OCI-LY1 (cell line): ENCODE results near the gene APC2.
A peak's percentile ranks its signal among the peaks of the same experiment; 100 is the strongest.

Experiments used
- H2AFZ ChIP-seq: fragments of 200-600 bp; sonication (generic), shearing (Covaris generic); 2 replicates; pipeline ENCODE4 v1.6.0; 2014; ENCODE audit warnings: antibody characterized with exemption, mild to moderate bottlenecking, low read length
- H3F3A ChIP-seq: fragments of 200-600 bp; sonication (generic), shearing (Covaris generic); 2 replicates; pipeline ENCODE4 v1.6.0; 2014; ENCODE audit warnings: mild to moderate bottlenecking, antibody characterized with exemption, low read length, moderate library complexity; ENCODE audit not compliant: insufficient read depth
- H3K27ac ChIP-seq: fragments of 200-600 bp; sonication (generic); 2 replicates; pipeline ENCODE4 v1.5.1; 2014; ENCODE audit warnings: low read length, mixed run types, mild to moderate bottlenecking, low read depth; ENCODE audit not compliant: poor library complexity, severe bottlenecking
- H3K27me3 ChIP-seq: fragments of 200-600 bp; sonication (generic); 2 replicates; pipeline ENCODE4 v1.6.0; 2014; ENCODE audit warnings: antibody characterized with exemption, mild to moderate bottlenecking, low read length, moderate library complexity; ENCODE audit not compliant: insufficient read depth
- H3K36me3 ChIP-seq: fragments of 200-600 bp; sonication (generic); 2 replicates; pipeline ENCODE4 v1.6.1; 2014; ENCODE audit warnings: mild to moderate bottlenecking, antibody characterized with exemption, low read length, moderate library complexity, mixed read lengths; ENCODE audit not compliant: insufficient read depth
- H3K4me1 ChIP-seq: fragments of 200-600 bp; sonication (generic); 2 replicates; pipeline ENCODE4 v1.5.1; 2014; ENCODE audit warnings: mild to moderate bottlenecking, low read length, moderate library complexity; ENCODE audit not compliant: insufficient read depth, severe bottlenecking
- H3K4me2 ChIP-seq: fragments of 200-600 bp; sonication (generic), shearing (Covaris generic); 2 replicates; pipeline ENCODE4 v1.6.1; 2014; ENCODE audit warnings: low read length
- H3K4me3 ChIP-seq: fragments of 200-600 bp; sonication (generic); 2 replicates; pipeline ENCODE4 v1.5.1; 2014; ENCODE audit warnings: low read length, low read depth, mild to moderate bottlenecking, mixed read lengths; ENCODE audit not compliant: poor library complexity, severe bottlenecking
- H3K79me2 ChIP-seq: fragments of 200-600 bp; shearing (Covaris generic); 2 replicates; pipeline ENCODE4 v1.6.1; 2016; ENCODE audit warnings: mixed run types, low read length, mixed read lengths; ENCODE audit not compliant: insufficient read depth
- H3K9ac ChIP-seq: fragments of 200-600 bp; sonication (generic), shearing (Covaris generic); 2 replicates; pipeline ENCODE4 v1.6.1; 2014; ENCODE audit warnings: mild to moderate bottlenecking, low read length, mixed read lengths
- H3K9me2 ChIP-seq: fragments of 200-600 bp; sonication (generic), shearing (Covaris generic); 2 replicates; pipeline ENCODE4 v1.6.1; 2014; ENCODE audit warnings: low read depth, mild to moderate bottlenecking, low read length, mixed read lengths
- H3K9me3 ChIP-seq: fragments of 200-600 bp; shearing (Covaris generic); 2 replicates; pipeline ENCODE4 v1.6.1; 2014; ENCODE audit warnings: low read length, mixed read lengths
- H4K20me1 ChIP-seq: fragments of 200-600 bp; sonication (generic), shearing (Covaris generic); 2 replicates; pipeline ENCODE4 v1.6.0; 2016; ENCODE audit warnings: mild to moderate bottlenecking, low read length; ENCODE audit not compliant: insufficient read depth
- EZH2 ChIP-seq: fragments of 200-600 bp; sonication (generic), shearing (Covaris generic); IDR thresholded peaks from 2 replicates; pipeline ENCODE4 v1.8.0; 2017; ENCODE audit warnings: borderline replicate concordance, mixed run types, mild to moderate bottlenecking, antibody characterized with exemption, low read length, moderate library complexity, mixed read lengths
- TF ChIP-seq, protein P1 (sequence below): fragments of 200-600 bp; sonication (generic), shearing (Covaris generic); IDR thresholded peaks from 2 replicates; pipeline ENCODE4 v1.5.1; 2017; ENCODE audit warnings: mild to moderate bottlenecking, antibody characterized with exemption, low read length, moderate library complexity, mixed read lengths

Gene APC2

DNA sequence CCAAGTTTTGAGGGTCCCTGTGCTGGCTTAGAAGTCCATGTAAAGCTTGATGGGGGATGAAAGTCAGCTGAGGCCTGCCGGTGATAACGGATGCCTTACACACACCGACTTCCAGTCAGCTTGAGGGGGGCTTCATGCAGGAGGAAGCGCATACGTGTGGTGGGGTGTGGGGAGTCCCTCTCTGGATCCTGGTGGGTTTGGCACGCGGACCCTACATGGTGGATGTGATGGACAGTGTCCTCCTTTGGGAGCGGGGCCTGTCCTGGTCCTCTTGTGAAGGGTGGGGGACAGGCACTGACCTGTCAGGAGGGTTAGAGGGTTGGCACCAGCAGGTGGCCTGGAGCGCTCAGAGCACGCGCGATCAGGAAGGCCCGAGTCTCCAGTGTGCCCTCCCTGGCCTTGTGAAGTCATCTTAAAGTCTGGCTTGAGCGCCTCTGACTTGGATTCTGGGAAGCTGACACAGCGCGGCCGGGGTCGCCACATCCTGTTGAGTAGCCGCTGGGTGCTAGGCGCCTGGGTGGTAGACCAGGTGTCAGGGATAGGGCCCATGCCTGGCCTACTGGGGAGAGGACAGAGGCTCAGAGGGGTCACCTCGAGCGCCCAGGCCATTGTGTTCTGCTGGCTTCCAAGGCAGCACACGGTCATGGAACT, 39.7 kb upstream of the APC2 start:
- Histone ChIP-seq H3F3A (no peaks in the 10 kb centered on the region), H3K36me3 (peaks cover 54% of the 10 kb centered on the region), H3K4me3 (peak overlapping the region; percentile 100)

DNA sequence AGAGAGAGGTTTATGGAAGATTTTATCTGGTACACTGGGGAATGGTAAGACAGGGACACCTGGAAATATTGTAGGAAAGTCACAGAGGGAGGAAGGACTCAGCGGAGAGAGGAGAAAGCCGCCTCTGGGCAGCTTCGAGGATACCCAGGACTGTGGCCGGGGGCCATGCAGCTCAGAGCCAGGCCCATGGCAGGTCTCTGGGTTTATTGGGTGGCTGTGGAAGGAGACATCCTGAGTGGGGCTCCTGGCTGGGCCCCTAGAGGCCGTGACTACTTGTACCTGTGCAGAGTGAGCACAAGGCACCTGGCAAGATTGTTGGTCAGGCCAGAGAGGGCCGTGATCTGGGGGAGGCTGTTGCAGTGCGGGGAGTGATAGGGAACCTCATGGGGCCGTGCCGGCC, 39.1 kb upstream of the APC2 start:
- Histone ChIP-seq H3K4me1 (peaks cover 48% of the 10 kb centered on the region), H3K79me2 (peaks cover 80% of the 10 kb centered on the region), H3K9me2 (no peaks in the 10 kb centered on the region), H3K4me2 (peak overlapping the region; percentile 91), H3K27me3 (no peaks in the 10 kb centered on the region), H3F3A (no peaks in the 10 kb centered on the region), H3K9ac (peak overlapping the region; percentile 100; the same call in 1 of the 2 replicates), H3K9me3 (no peaks in the 10 kb centered on the region), H3K27ac (no peak overlapping the region), H4K20me1 (no peaks in the 10 kb centered on the region), H2AFZ (no peak overlapping the region), H3K36me3 (peaks cover 56% of the 10 kb centered on the region), H3K4me3 (peak overlapping the region; percentile 100)
- TF ChIP-seq EZH2: no peak
- TF ChIP-seq, protein P1, sequence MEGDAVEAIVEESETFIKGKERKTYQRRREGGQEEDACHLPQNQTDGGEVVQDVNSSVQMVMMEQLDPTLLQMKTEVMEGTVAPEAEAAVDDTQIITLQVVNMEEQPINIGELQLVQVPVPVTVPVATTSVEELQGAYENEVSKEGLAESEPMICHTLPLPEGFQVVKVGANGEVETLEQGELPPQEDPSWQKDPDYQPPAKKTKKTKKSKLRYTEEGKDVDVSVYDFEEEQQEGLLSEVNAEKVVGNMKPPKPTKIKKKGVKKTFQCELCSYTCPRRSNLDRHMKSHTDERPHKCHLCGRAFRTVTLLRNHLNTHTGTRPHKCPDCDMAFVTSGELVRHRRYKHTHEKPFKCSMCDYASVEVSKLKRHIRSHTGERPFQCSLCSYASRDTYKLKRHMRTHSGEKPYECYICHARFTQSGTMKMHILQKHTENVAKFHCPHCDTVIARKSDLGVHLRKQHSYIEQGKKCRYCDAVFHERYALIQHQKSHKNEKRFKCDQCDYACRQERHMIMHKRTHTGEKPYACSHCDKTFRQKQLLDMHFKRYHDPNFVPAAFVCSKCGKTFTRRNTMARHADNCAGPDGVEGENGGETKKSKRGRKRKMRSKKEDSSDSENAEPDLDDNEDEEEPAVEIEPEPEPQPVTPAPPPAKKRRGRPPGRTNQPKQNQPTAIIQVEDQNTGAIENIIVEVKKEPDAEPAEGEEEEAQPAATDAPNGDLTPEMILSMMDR: no peak

More for the DNA sequence above, 39.7 kb upstream of the APC2 start:
- Histone ChIP-seq H3K9me2 (no peaks in the 10 kb centered on the region), H3K27ac (no peak overlapping the region), H2AFZ (no peak overlapping the region), H4K20me1 (no peaks in the 10 kb centered on the region), H3K4me1 (peaks cover 45% of the 10 kb centered on the region), H3K4me2 (peak overlapping the region; percentile 91), H3K27me3 (no peaks in the 10 kb centered on the region), H3K79me2 (peaks cover 75% of the 10 kb centered on the region), H3K9ac (peak overlapping the region; percentile 100; the same call in 1 of the 2 replicates), H3K9me3 (no peaks in the 10 kb centered on the region)
- TF ChIP-seq EZH2: no peak
- TF ChIP-seq, protein P1: no peak

DNA sequence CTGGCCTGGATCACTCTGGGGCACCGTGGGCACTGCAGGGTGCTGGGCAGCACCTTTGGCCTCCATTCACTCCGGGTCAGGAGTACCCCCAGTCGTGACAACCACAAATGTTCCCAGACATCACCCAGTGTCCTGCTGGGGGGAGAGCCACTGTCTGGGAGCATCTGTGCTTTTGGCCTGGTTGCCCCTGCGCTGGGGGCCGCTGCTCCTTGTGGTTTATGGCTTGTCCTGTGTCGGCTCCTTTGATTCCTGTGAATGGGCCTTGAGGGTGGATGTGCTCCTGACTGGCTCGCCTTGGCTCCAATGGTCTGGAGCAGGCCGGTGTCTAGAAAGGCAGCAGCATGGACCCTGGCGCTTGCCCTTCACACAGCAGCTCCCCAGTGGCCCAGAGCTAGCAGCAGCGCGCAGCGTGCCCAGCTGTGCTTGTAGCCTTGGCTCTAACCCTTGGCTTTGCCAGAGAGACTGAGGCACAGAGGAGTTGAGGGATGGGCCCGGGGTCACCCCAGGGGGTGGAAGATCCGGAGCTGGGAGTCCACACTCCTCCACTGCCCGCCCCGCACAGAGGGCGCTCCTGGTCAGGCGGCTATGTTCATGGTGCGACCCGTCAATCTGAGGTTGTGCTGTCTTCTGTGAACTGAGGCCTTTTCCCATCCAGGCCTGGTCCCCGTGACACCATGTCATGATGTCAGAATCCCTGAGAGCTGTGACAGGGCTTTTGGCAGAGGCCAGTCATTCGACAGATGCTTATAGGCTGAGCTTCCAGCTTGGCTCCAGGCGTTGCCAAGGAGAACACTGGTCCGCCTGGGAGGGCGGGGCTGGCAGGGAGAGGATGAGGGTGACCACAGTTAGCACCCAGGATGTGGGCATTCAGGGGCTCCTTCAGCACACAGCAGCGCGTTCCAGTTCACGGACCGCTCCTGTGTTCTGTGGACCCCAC, 38.4 kb upstream of the APC2 start:
- Histone ChIP-seq H3K36me3 (peaks cover 64% of the 10 kb centered on the region), H3F3A (no peaks in the 10 kb centered on the region), H3K4me1 (peaks cover 42% of the 10 kb centered on the region), H4K20me1 (no peaks in the 10 kb centered on the region), H3K4me3 (peak overlapping the region; percentile 100), H3K27me3 (no peaks in the 10 kb centered on the region), H2AFZ (no peak overlapping the region), H3K9me3 (no peaks in the 10 kb centered on the region), H3K4me2 (peak overlapping the region; percentile 91), H3K79me2 (peaks cover 88% of the 10 kb centered on the region), H3K9me2 (no peaks in the 10 kb centered on the region), H3K9ac (no peak overlapping the region; the same call in 1 of the 2 replicates), H3K27ac (no peak overlapping the region)
- TF ChIP-seq, protein P1: no peak
- no peak for TF ChIP-seq EZH2
